ENCODE data around the gene DERL2.

GRCh38 chr17:5499476-5500231 lies 13.7 kb upstream of the DERL2 start:
- TF ChIP-seq POLR2A (IDR thresholded peaks at IDR 0.05) (no peak), CTCF (IDR thresholded peaks at IDR 0.05) (no peak), POLR2AphosphoS5 (IDR thresholded peaks at IDR 0.05; ENCODE audit: insufficient read depth in 1 of 2, low read depth in 1 of 2) (no peak)
